Neural cell (in vitro differentiated cells): ENCODE results near the gene RBFA. TPM values are rescaled to one million over a fixed set of nuclear protein-coding genes. Genes with fewer than 3 reads are reported as not detected.
"Not testable (repeated sequence)": the region's sequence is repeated elsewhere in the genome, so short reads cannot be mapped to it uniquely, and the experiment has no call there.

Experiments used
- H2AFZ ChIP-seq: fragments of 200-600, 300-800 bp; sonication (generic), shearing (Covaris generic); 2 replicates; pipeline ENCODE4 v1.6.0; 2014; ENCODE audit warnings: low read depth, mild to moderate bottlenecking, antibody characterized with exemption, low read length, moderate library complexity
- H3F3A ChIP-seq: fragments of 200-600 bp; shearing (Covaris generic); 2 replicates; pipeline ENCODE4 v1.6.1; 2016; ENCODE audit warnings: mild to moderate bottlenecking, moderate library complexity, mixed read lengths, antibody characterized with exemption, low read length; ENCODE audit not compliant: insufficient read depth, poor library complexity, severe bottlenecking
- H3K27ac ChIP-seq: fragments of 200-600, 300-800 bp; sonication (generic), shearing (Covaris generic); 2 replicates; pipeline ENCODE4 v1.5.1; 2014; ENCODE audit warnings: mild to moderate bottlenecking, low read length, moderate library complexity
- H3K27me3 ChIP-seq: fragments of 300-800, 200-600 bp; sonication (generic), shearing (Covaris generic); 2 replicates; pipeline ENCODE4 v1.6.0; 2014; ENCODE audit warnings: mild to moderate bottlenecking, low read depth, low read length, moderate library complexity; ENCODE audit not compliant: insufficient read depth
- H3K36me3 ChIP-seq: fragments of 300-800, 200-600 bp; sonication (generic), shearing (Covaris generic); 2 replicates; pipeline ENCODE4 v1.5.1; 2014; ENCODE audit warnings: mild to moderate bottlenecking, antibody characterized with exemption, low read length, moderate library complexity; ENCODE audit not compliant: insufficient read depth
- H3K4me2 ChIP-seq: fragments of 300-800, 200-600 bp; sonication (generic), shearing (Covaris generic); 2 replicates; pipeline ENCODE4 v1.6.0; 2014; ENCODE audit warnings: mild to moderate bottlenecking, low read length
- H3K4me3 ChIP-seq: fragments of 300-800, 200-600 bp; sonication (generic), shearing (Covaris generic); 2 replicates; pipeline ENCODE4 v1.5.1; 2014; ENCODE audit warnings: mild to moderate bottlenecking, low read length, moderate library complexity
- H3K79me2 ChIP-seq: fragments of 200-600 bp; shearing (Covaris generic); replicated peaks from 2 replicates; pipeline ENCODE4 v1.6.0; 2014; ENCODE audit warnings: mild to moderate bottlenecking, low read length, moderate library complexity; ENCODE audit not compliant: insufficient read depth
- H3K9ac ChIP-seq: fragments of 300-800, 200-600 bp; sonication (generic), shearing (Covaris generic); 2 replicates; pipeline ENCODE4 v1.6.1; 2016; ENCODE audit warnings: mild to moderate bottlenecking, low read length, mixed read lengths
- H3K9me2 ChIP-seq: fragments of 200-600 bp; shearing (Covaris generic); 2 replicates; pipeline ENCODE4 v1.6.1; 2016; ENCODE audit warnings: mild to moderate bottlenecking, low read length, mixed read lengths; ENCODE audit not compliant: insufficient read depth
- H3K9me3 ChIP-seq: fragments of 200-600, 300-800 bp; sonication (generic), shearing (Covaris generic); 2 replicates; pipeline ENCODE4 v1.6.1; 2016; ENCODE audit warnings: mild to moderate bottlenecking, mixed run types, low read length, moderate library complexity, mixed read lengths
- H4K20me1 ChIP-seq: fragments of 200-600 bp; shearing (Covaris generic); 2 replicates; pipeline ENCODE4 v1.6.1; 2016; ENCODE audit warnings: mild to moderate bottlenecking, mixed run types; ENCODE audit not compliant: insufficient read depth
- EP300 ChIP-seq: fragments of 450-650 bp; conservative IDR thresholded peaks from 2 replicates; pipeline ENCODE4 v1.6.1; 2014; ENCODE audit warnings: antibody characterized with exemption, mild to moderate bottlenecking, moderate library complexity; ENCODE audit not compliant: poor library complexity, severe bottlenecking
- EZH2 ChIP-seq: fragments of 200-600, 300-800 bp; shearing (Covaris generic), sonication (generic); IDR thresholded peaks from 2 replicates; pipeline ENCODE4 v1.6.1; 2014; ENCODE audit warnings: antibody characterized with exemption, low read length, borderline replicate concordance, mild to moderate bottlenecking; ENCODE audit not compliant: insufficient read depth, poor library complexity, severe bottlenecking
- MXI1 ChIP-seq: fragments of 450-650 bp; conservative IDR thresholded peaks from 2 replicates; pipeline ENCODE4 v1.6.1; 2014; ENCODE audit warnings: antibody characterized with exemption, mild to moderate bottlenecking; ENCODE audit not compliant: poor library complexity, severe bottlenecking
- POLR2AphosphoS5 ChIP-seq: IDR thresholded peaks from 2 replicates; pipeline ENCODE4 v1.6.1; 2012
- RAD21 ChIP-seq: fragments of 450-650 bp; conservative IDR thresholded peaks from 2 replicates; pipeline ENCODE4 v1.6.1; 2014; ENCODE audit warnings: antibody characterized with exemption, mild to moderate bottlenecking, moderate library complexity
- SMC3 ChIP-seq: fragments of 450-650 bp; conservative IDR thresholded peaks from 2 replicates; pipeline ENCODE4 v1.6.1; 2014; ENCODE audit warnings: antibody characterized with exemption, mild to moderate bottlenecking, moderate library complexity; ENCODE audit not compliant: poor library complexity
- TAF1 ChIP-seq: IDR thresholded peaks from 2 replicates; pipeline ENCODE4 v1.6.1; 2012; ENCODE audit warnings: low read depth
- polyA plus RNA-seq: library from polyadenylated mRNA; depleted of rRNA; stranded (reverse); fragments of >200 nt; gene quantifications from 2 replicates; pipeline ENCODE4 v1.2.3, GENCODE V29; 2014
- TF ChIP-seq, protein P1 (sequence below): IDR thresholded peaks from 2 replicates; pipeline ENCODE4 v1.6.1; 2012; ENCODE audit warnings: borderline replicate concordance
- TF ChIP-seq, protein P2 (sequence below): fragments of 450-650 bp; IDR thresholded peaks from 2 replicates; pipeline ENCODE4 v1.5.1; 2014; ENCODE audit warnings: antibody characterized with exemption, mild to moderate bottlenecking, moderate library complexity; ENCODE audit not compliant: poor library complexity, severe bottlenecking

The RBFA gene
- polyA plus RNA-seq, 1 donor from 2014 or later, result 78.1 TPM

DNA sequence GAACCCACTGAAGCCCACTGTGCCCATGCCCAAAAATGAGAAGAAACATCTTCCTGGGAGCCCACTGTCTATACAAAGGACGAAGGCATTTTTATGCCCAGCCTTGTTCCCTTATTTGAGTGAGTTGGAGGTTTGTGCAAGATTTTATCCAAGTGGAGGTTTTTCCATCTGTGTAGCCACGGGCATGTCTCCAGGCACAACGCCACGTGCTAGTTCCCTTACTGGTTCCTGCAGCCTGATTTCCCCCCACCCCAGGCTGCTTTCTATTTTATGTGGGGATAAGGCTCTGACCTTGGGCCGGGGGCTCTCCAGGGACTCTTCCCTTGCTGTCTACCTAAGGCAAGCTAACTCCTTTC is 23.7 kb upstream of the RBFA start:
- Histone ChIP-seq H3K9me3 (peaks cover 9% of the 10 kb centered on the region), H3K79me2 (no peaks in the 10 kb centered on the region), H4K20me1 (no peaks in the 10 kb centered on the region), H3K36me3 (no peaks in the 10 kb centered on the region), H2AFZ (no peak overlapping the region), H3K27ac (no peak overlapping the region), H3F3A (no peaks in the 10 kb centered on the region), H3K9ac (no peak overlapping the region), H3K9me2 (no peaks in the 10 kb centered on the region), H3K4me3 (no peak overlapping the region), H3K4me2 (no peak overlapping the region), H3K27me3 (no peaks in the 10 kb centered on the region)
- TF ChIP-seq TAF1 (no peak), EZH2 (no peak), EP300 (no peak), RAD21 (no peak), MXI1 (no peak), SMC3 (no peak), POLR2AphosphoS5 (no peak)
- TF ChIP-seq, protein P1, sequence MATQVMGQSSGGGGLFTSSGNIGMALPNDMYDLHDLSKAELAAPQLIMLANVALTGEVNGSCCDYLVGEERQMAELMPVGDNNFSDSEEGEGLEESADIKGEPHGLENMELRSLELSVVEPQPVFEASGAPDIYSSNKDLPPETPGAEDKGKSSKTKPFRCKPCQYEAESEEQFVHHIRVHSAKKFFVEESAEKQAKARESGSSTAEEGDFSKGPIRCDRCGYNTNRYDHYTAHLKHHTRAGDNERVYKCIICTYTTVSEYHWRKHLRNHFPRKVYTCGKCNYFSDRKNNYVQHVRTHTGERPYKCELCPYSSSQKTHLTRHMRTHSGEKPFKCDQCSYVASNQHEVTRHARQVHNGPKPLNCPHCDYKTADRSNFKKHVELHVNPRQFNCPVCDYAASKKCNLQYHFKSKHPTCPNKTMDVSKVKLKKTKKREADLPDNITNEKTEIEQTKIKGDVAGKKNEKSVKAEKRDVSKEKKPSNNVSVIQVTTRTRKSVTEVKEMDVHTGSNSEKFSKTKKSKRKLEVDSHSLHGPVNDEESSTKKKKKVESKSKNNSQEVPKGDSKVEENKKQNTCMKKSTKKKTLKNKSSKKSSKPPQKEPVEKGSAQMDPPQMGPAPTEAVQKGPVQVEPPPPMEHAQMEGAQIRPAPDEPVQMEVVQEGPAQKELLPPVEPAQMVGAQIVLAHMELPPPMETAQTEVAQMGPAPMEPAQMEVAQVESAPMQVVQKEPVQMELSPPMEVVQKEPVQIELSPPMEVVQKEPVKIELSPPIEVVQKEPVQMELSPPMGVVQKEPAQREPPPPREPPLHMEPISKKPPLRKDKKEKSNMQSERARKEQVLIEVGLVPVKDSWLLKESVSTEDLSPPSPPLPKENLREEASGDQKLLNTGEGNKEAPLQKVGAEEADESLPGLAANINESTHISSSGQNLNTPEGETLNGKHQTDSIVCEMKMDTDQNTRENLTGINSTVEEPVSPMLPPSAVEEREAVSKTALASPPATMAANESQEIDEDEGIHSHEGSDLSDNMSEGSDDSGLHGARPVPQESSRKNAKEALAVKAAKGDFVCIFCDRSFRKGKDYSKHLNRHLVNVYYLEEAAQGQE, result no peak
- TF ChIP-seq, protein P2, sequence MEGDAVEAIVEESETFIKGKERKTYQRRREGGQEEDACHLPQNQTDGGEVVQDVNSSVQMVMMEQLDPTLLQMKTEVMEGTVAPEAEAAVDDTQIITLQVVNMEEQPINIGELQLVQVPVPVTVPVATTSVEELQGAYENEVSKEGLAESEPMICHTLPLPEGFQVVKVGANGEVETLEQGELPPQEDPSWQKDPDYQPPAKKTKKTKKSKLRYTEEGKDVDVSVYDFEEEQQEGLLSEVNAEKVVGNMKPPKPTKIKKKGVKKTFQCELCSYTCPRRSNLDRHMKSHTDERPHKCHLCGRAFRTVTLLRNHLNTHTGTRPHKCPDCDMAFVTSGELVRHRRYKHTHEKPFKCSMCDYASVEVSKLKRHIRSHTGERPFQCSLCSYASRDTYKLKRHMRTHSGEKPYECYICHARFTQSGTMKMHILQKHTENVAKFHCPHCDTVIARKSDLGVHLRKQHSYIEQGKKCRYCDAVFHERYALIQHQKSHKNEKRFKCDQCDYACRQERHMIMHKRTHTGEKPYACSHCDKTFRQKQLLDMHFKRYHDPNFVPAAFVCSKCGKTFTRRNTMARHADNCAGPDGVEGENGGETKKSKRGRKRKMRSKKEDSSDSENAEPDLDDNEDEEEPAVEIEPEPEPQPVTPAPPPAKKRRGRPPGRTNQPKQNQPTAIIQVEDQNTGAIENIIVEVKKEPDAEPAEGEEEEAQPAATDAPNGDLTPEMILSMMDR, result no peak

DNA sequence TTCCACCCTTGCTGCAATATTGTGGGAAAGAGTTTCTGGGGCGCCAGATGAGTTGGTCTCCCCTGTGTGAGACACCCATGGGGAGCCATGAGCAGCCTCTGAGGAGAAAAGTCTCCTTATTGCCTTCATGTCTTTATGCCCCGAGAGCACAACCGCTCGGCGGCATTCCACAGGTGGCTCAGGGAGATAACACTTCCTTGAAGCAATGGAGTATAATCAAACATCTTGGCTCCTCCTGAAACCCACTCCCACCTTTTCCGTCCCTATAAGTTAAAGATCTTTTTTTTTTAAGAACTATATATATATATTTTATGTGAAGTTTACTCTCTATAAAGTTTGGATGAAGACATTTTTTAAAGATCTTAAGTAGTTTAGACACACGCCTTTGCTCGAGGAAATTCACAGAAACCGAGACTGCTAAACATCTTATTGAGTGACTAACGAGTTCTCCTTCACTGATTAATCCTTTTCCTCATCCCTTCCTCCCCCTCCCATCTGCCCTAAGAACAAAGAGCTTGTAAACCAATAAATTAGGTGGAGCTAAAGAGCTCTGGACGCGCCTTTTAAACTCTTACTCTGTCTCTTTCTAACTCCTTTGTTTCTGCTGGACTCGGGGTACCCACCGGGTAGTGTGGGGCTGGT is 22.6 kb upstream of the RBFA start:
- H3K4me3 ChIP-seq, H3K27ac ChIP-seq, H3F3A ChIP-seq, H3K36me3 ChIP-seq, H2AFZ ChIP-seq, H3K9me3 ChIP-seq, H3K4me2 ChIP-seq, H3K9me2 ChIP-seq, H4K20me1 ChIP-seq, H3K79me2 ChIP-seq, H3K27me3 ChIP-seq, H3K9ac ChIP-seq: not testable (repeated sequence)

DNA sequence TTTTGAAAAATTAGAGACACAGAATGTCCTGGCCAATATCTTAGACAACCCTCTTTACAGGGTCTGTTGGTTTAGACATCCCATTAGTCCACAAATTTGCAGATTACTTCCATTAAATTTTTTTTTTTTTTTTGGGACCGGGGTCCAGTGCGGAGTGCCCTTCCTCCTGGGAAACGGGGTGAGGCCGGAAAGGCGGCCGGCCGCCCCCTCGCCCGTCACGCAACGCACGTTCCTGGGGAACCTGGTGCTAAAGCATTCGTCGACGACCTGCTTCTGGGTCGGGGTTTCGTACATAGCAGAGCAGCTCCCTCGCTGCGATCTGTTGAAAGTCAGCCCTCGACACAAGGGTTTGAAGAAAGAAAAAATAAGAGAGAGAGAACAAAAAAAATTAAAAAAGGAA is 21.5 kb upstream of the RBFA start:
- Histone ChIP-seq H3K9ac (no peak overlapping the region), H3K36me3 (no peaks in the 10 kb centered on the region), H3F3A (no peaks in the 10 kb centered on the region), H3K79me2 (no peaks in the 10 kb centered on the region), H4K20me1 (no peaks in the 10 kb centered on the region), H2AFZ (no peak overlapping the region), H3K4me3 (no peak overlapping the region), H3K27me3 (no peaks in the 10 kb centered on the region), H3K4me2 (no peak overlapping the region), H3K9me3 (peaks cover 9% of the 10 kb centered on the region), H3K9me2 (no peaks in the 10 kb centered on the region), H3K27ac (no peak overlapping the region)
- TF ChIP-seq TAF1 (no peak), RAD21 (no peak), MXI1 (no peak), POLR2AphosphoS5 (no peak), EZH2 (no peak), EP300 (no peak), SMC3 (no peak)
- TF ChIP-seq, protein P1, result no peak
- TF ChIP-seq, protein P2, result no peak
